ENCODE measurements around the gene RPL13.

The RPL13 gene

GRCh38 chr16:89613231-89613953 lies 52.9 kb downstream of the RPL13 start, which contains the start of gene DPEP1:
TSS of gene DPEP1 (plus strand) at chr16:89613642. CDS start at chr16:89630411, 16,769 bp downstream.
- TF ChIP-seq, protein P1, sequence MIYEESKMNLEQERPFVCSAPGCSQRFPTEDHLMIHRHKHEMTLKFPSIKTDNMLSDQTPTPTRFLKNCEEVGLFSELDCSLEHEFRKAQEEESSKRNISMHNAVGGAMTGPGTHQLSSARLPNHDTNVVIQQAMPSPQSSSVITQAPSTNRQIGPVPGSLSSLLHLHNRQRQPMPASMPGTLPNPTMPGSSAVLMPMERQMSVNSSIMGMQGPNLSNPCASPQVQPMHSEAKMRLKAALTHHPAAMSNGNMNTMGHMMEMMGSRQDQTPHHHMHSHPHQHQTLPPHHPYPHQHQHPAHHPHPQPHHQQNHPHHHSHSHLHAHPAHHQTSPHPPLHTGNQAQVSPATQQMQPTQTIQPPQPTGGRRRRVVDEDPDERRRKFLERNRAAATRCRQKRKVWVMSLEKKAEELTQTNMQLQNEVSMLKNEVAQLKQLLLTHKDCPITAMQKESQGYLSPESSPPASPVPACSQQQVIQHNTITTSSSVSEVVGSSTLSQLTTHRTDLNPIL (CRISPR knock-in tag; IDR thresholded peaks at IDR 0.05; ENCODE audit: low read depth), result no peak
- no peak for TF ChIP-seq CSDC2 (CRISPR knock-in tag; IDR thresholded peaks at IDR 0.05)
- TF ChIP-seq, protein P2, sequence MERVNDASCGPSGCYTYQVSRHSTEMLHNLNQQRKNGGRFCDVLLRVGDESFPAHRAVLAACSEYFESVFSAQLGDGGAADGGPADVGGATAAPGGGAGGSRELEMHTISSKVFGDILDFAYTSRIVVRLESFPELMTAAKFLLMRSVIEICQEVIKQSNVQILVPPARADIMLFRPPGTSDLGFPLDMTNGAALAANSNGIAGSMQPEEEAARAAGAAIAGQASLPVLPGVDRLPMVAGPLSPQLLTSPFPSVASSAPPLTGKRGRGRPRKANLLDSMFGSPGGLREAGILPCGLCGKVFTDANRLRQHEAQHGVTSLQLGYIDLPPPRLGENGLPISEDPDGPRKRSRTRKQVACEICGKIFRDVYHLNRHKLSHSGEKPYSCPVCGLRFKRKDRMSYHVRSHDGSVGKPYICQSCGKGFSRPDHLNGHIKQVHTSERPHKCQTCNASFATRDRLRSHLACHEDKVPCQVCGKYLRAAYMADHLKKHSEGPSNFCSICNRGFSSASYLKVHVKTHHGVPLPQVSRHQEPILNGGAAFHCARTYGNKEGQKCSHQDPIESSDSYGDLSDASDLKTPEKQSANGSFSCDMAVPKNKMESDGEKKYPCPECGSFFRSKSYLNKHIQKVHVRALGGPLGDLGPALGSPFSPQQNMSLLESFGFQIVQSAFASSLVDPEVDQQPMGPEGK (CRISPR knock-in tag; IDR thresholded peaks at IDR 0.05; ENCODE audit: borderline replicate concordance), result no peak
- TF ChIP-seq ZNF70 (CRISPR knock-in tag; IDR thresholded peaks at IDR 0.05), result no peak
- no peak for TF ChIP-seq ISL1 (CRISPR knock-in tag; IDR thresholded peaks at IDR 0.05)
- TF ChIP-seq ESRRG (CRISPR knock-in tag; IDR thresholded peaks at IDR 0.05), result no peak
- ATAC-seq, result no peak

DNA sequence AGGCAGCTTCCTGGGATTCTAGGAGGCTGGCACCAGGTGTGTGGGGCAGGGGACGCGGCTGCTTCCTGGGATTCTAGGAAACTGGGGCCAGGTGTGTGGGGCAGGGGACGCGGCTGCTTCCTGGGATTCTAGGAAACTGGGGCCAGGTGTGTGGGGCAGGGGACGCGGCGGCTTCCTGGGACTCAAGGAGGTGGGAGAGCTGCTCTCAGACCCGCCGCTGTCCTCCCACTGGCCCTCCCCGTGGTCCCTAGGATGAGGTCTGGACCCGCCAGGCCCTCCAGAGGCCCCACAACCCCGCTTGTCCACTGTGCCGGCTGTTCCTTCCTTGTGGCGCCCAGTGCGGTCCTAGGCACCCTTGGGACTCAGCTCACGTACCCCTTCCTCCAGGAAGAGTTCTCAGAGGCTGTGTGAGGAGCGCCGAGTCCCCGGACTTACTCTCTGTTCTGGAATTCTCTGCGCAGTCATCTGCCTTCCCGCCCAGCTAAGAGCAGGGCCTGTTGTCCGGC lies 53.5 kb downstream of the RPL13 start:
- no peak for TF ChIP-seq OSR1 (CRISPR knock-in tag; IDR thresholded peaks at IDR 0.05)
- TF ChIP-seq CSDC2 (CRISPR knock-in tag; IDR thresholded peaks at IDR 0.05), result no peak
- TF ChIP-seq TOX (CRISPR knock-in tag; IDR thresholded peaks at IDR 0.05; ENCODE audit: borderline replicate concordance), result no peak
- no peak for TF ChIP-seq PPARA (CRISPR knock-in tag; IDR thresholded peaks at IDR 0.05; ENCODE audit: borderline replicate concordance)
- ATAC-seq, result no peak

Measured in SK-N-SH treated with all-trans-retinoic acid at 6 μM for 48 hours (cell line).